Fibroblast of lung (primary cell): ENCODE results near the gene LCN1.

Experiments
- CTCF ChIP-seq, 2 donors: IDR thresholded peaks in 1 of 2; conservative IDR thresholded peaks in 1 of 2; 1 replicate in 1 of 2; 2 replicates in 1 of 2; pipeline ENCODE4 v1.5.1; 2011 to 2012; ENCODE audit warnings: low read length in 2 of 2, control low read depth in 1 of 2, inconsistent platforms in 1 of 2, low read depth in 1 of 2, mild to moderate bottlenecking in 1 of 2
- EZH2 ChIP-seq: IDR thresholded peaks from 2 replicates; pipeline ENCODE4 v1.5.1; 2012; ENCODE audit warnings: low read length, control low read depth, mild to moderate bottlenecking; ENCODE audit errors: missing control alignments

- no peak for TF ChIP-seq CTCF (conservative IDR thresholded peaks at IDR 0.05 in 1 of 2, IDR thresholded peaks at IDR 0.05 in 1 of 2; ENCODE audit: low read depth in 1 of 2, low read length in 2 of 2)
- no peak for TF ChIP-seq EZH2
These were observed 30.9 kb downstream of the LCN1 start for GRCh38 chr9:135552021-135552697.
